ENCODE data around the gene CSTB.

The CSTB gene

GRCh38 chr21:43764576-43765495, 11.3 kb downstream of the CSTB start:
- no peak overlapping the region for H3K27ac ChIP-seq (ENCODE audit: low read depth, low read length)
- H3K4me3 ChIP-seq (ENCODE audit: low read length): no peak overlapping the region
- H3K9me3 ChIP-seq (ENCODE audit: insufficient read depth, low read depth, low read length): no peaks in the 10 kb centered on the region
- H3K36me3 ChIP-seq (ENCODE audit: insufficient read depth, low read length): peaks cover 7% of the 10 kb centered on the region
- H3K9ac ChIP-seq (ENCODE audit: low read depth, low read length): no peak overlapping the region
- H3K4me1 ChIP-seq (ENCODE audit: insufficient read depth, low read length): peaks cover 13% of the 10 kb centered on the region
- 94% methylated on average over 19 of the region's 19 CpGs for WGBS
- no peaks in the 10 kb centered on the region for H3K27me3 ChIP-seq (ENCODE audit: insufficient read depth, low read length)

GRCh38 chr21:43763901-43764523, 12.1 kb downstream of the CSTB start:
- H3K9ac ChIP-seq (ENCODE audit: low read depth, low read length): no peak overlapping the region
- H3K9me3 ChIP-seq (ENCODE audit: insufficient read depth, low read depth, low read length): no peaks in the 10 kb centered on the region
- 92% methylated on average over 10 of the region's 10 CpGs for WGBS
- H3K4me3 ChIP-seq (ENCODE audit: low read length): no peak overlapping the region
- no peak overlapping the region for H3K27ac ChIP-seq (ENCODE audit: low read depth, low read length)
- peaks cover 8% of the 10 kb centered on the region for H3K36me3 ChIP-seq (ENCODE audit: insufficient read depth, low read length)
- peaks cover 13% of the 10 kb centered on the region for H3K4me1 ChIP-seq (ENCODE audit: insufficient read depth, low read length)
- H3K27me3 ChIP-seq (ENCODE audit: insufficient read depth, low read length): no peaks in the 10 kb centered on the region

- Histone ChIP-seq H3K27me3 (ENCODE audit: insufficient read depth, low read length) (no peaks in the 10 kb centered on the region), H3K27ac (ENCODE audit: low read depth, low read length) (no peak overlapping the region), H3K9me3 (ENCODE audit: insufficient read depth, low read depth, low read length) (no peaks in the 10 kb centered on the region), H3K4me1 (ENCODE audit: insufficient read depth, low read length) (no peaks in the 10 kb centered on the region), H3K4me3 (ENCODE audit: low read length) (no peak overlapping the region), H3K36me3 (ENCODE audit: insufficient read depth, low read length) (peaks cover 18% of the 10 kb centered on the region), H3K9ac (ENCODE audit: low read depth, low read length) (no peak overlapping the region)
- 93% methylated on average over 15 of the region's 15 CpGs for WGBS
These were observed 13.6 kb downstream of the CSTB start for GRCh38 chr21:43762303-43763128.

- H3K9me3 ChIP-seq (ENCODE audit: insufficient read depth, low read depth, low read length): no peaks in the 10 kb centered on the region
- peaks cover 25% of the 10 kb centered on the region for H3K36me3 ChIP-seq (ENCODE audit: insufficient read depth, low read length)
- no peak overlapping the region for H3K27ac ChIP-seq (ENCODE audit: low read depth, low read length)
- no peaks in the 10 kb centered on the region for H3K27me3 ChIP-seq (ENCODE audit: insufficient read depth, low read length)
- H3K4me3 ChIP-seq (ENCODE audit: low read length): no peak overlapping the region
- no peaks in the 10 kb centered on the region for H3K4me1 ChIP-seq (ENCODE audit: insufficient read depth, low read length)
- WGBS: 94% methylated on average over 18 of the region's 18 CpGs
- H3K9ac ChIP-seq (ENCODE audit: low read depth, low read length): no peak overlapping the region
These were observed 14.2 kb downstream of the CSTB start for GRCh38 chr21:43761886-43762285.

- Histone ChIP-seq H3K36me3 (ENCODE audit: insufficient read depth, low read length) (peaks cover 39% of the 10 kb centered on the region), H3K4me3 (ENCODE audit: low read length) (no peak overlapping the region), H3K27ac (ENCODE audit: low read depth, low read length) (no peak overlapping the region), H3K9ac (ENCODE audit: low read depth, low read length) (no peak overlapping the region), H3K27me3 (ENCODE audit: insufficient read depth, low read length) (no peaks in the 10 kb centered on the region), H3K4me1 (ENCODE audit: insufficient read depth, low read length) (no peaks in the 10 kb centered on the region), H3K9me3 (ENCODE audit: insufficient read depth, low read depth, low read length) (no peaks in the 10 kb centered on the region)
- WGBS: 95% methylated on average over 22 of the region's 22 CpGs
These were observed 15.6 kb downstream of the CSTB start for GRCh38 chr21:43760391-43760958.

GRCh38 chr21:43759651-43760050, 16.5 kb downstream of the CSTB start:
- Histone ChIP-seq H3K27me3 (ENCODE audit: insufficient read depth, low read length) (no peaks in the 10 kb centered on the region), H3K27ac (ENCODE audit: low read depth, low read length) (no peak overlapping the region), H3K4me3 (ENCODE audit: low read length) (no peak overlapping the region), H3K9ac (ENCODE audit: low read depth, low read length) (no peak overlapping the region), H3K9me3 (ENCODE audit: insufficient read depth, low read depth, low read length) (no peaks in the 10 kb centered on the region), H3K36me3 (ENCODE audit: insufficient read depth, low read length) (peaks cover 47% of the 10 kb centered on the region), H3K4me1 (ENCODE audit: insufficient read depth, low read length) (no peaks in the 10 kb centered on the region)
- 94% methylated on average over 19 of the region's 19 CpGs for whole genome bisulfite sequencing

- 93% methylated on average over 10 of the region's 10 CpGs for WGBS
- Histone ChIP-seq H3K27ac (ENCODE audit: low read depth, low read length) (no peak overlapping the region), H3K9ac (ENCODE audit: low read depth, low read length) (no peak overlapping the region), H3K36me3 (ENCODE audit: insufficient read depth, low read length) (peaks cover 55% of the 10 kb centered on the region), H3K4me1 (ENCODE audit: insufficient read depth, low read length) (no peaks in the 10 kb centered on the region), H3K27me3 (ENCODE audit: insufficient read depth, low read length) (no peaks in the 10 kb centered on the region), H3K4me3 (ENCODE audit: low read length) (no peak overlapping the region), H3K9me3 (ENCODE audit: insufficient read depth, low read depth, low read length) (no peaks in the 10 kb centered on the region)
These were observed 17.3 kb downstream of the CSTB start for GRCh38 chr21:43758811-43759210.

- Histone ChIP-seq H3K9me3 (ENCODE audit: insufficient read depth, low read depth, low read length) (no peaks in the 10 kb centered on the region), H3K4me1 (ENCODE audit: insufficient read depth, low read length) (no peaks in the 10 kb centered on the region), H3K27ac (ENCODE audit: low read depth, low read length) (no peak overlapping the region), H3K36me3 (ENCODE audit: insufficient read depth, low read length) (peaks cover 59% of the 10 kb centered on the region), H3K9ac (ENCODE audit: low read depth, low read length) (no peak overlapping the region), H3K27me3 (ENCODE audit: insufficient read depth, low read length) (no peaks in the 10 kb centered on the region), H3K4me3 (ENCODE audit: low read length) (no peak overlapping the region)
- WGBS: 97% methylated on average over 18 of the region's 18 CpGs
These were observed 17.9 kb downstream of the CSTB start for GRCh38 chr21:43758111-43758641.

- no peak overlapping the region for H3K27ac ChIP-seq (ENCODE audit: low read depth, low read length)
- no peak overlapping the region for H3K9ac ChIP-seq (ENCODE audit: low read depth, low read length)
- 95% methylated on average over 16 of the region's 16 CpGs for WGBS
- H3K36me3 ChIP-seq (ENCODE audit: insufficient read depth, low read length): peaks cover 61% of the 10 kb centered on the region
- no peaks in the 10 kb centered on the region for H3K9me3 ChIP-seq (ENCODE audit: insufficient read depth, low read depth, low read length)
- no peak overlapping the region for H3K4me3 ChIP-seq (ENCODE audit: low read length)
- no peaks in the 10 kb centered on the region for H3K27me3 ChIP-seq (ENCODE audit: insufficient read depth, low read length)
- H3K4me1 ChIP-seq (ENCODE audit: insufficient read depth, low read length): no peaks in the 10 kb centered on the region
These were observed 18.5 kb downstream of the CSTB start for GRCh38 chr21:43757601-43758000.

- no peak overlapping the region for H3K4me3 ChIP-seq (ENCODE audit: low read length)
- 96% methylated on average over 37 of the region's 37 CpGs for WGBS
- peaks cover 68% of the 10 kb centered on the region for H3K36me3 ChIP-seq (ENCODE audit: insufficient read depth, low read length)
- H3K4me1 ChIP-seq (ENCODE audit: insufficient read depth, low read length): no peaks in the 10 kb centered on the region
- no peak overlapping the region for H3K9ac ChIP-seq (ENCODE audit: low read depth, low read length)
- no peaks in the 10 kb centered on the region for H3K27me3 ChIP-seq (ENCODE audit: insufficient read depth, low read length)
- no peak overlapping the region for H3K27ac ChIP-seq (ENCODE audit: low read depth, low read length)
- H3K9me3 ChIP-seq (ENCODE audit: insufficient read depth, low read depth, low read length): no peaks in the 10 kb centered on the region
These were observed 20.1 kb downstream of the CSTB start for GRCh38 chr21:43755820-43756594.

Data from HUES64 (cell line).